ENCODE measurements around the gene KLHL12. TPM values are rescaled to one million over a fixed set of nuclear protein-coding genes. Genes with fewer than 3 reads are reported as not detected.

KLHL12 gene
- total and polyA plus RNA-seq, 3 donors from 2014 or later: 73.5 to 109 (median 74.7) TPM

GRCh38 chr1:202953392-202953791 is 26.4 kb upstream of the KLHL12 start:
- no peaks in the 10 kb centered on the region for H3K27me3 ChIP-seq
- DNase-seq: no peak
- intact Hi-C loops (cut with DNase I; ENCODE audit: low total_unique reads): no loop called here
- H3K36me3 ChIP-seq (ENCODE audit: low read depth, missing control alignments): no peaks in the 10 kb centered on the region
- H3K4me3 ChIP-seq: no peak overlapping the region
- H3K27ac ChIP-seq: peak overlapping the region in 1 of 2 donors; percentile 12
- no peaks in the 10 kb centered on the region for H3K9me3 ChIP-seq
- H3K4me1 ChIP-seq: peaks cover 44% of the 10 kb centered on the region
- TF ChIP-seq CTCF (IDR thresholded peaks at IDR 0.05): no peak
- TF ChIP-seq POLR2A (IDR thresholded peaks at IDR 0.05): no peak

- 68 to 72% methylated on average over 4 of the region's 4 CpGs for WGBS, 2 donors
- intact Hi-C loops (cut with DNase I; ENCODE audit: low total_unique reads): no loop called here
Observed at GRCh38 chr1:202952818-202953217, 25.8 kb upstream of the KLHL12 start.

GRCh38 chr1:202952099-202952498 is 25.1 kb upstream of the KLHL12 start:
- peaks cover 42% of the 10 kb centered on the region for H3K4me1 ChIP-seq
- WGBS, 2 donors: 89 to 96% methylated on average over 1 of the region's 1 CpG

More at GRCh38 chr1:202952818-202953217, 25.8 kb upstream of the KLHL12 start:
- no peak overlapping the region for H3K4me3 ChIP-seq
- H3K9me3 ChIP-seq: no peaks in the 10 kb centered on the region
- H3K36me3 ChIP-seq (ENCODE audit: low read depth, missing control alignments): no peaks in the 10 kb centered on the region
- H3K4me1 ChIP-seq: peaks cover 44% of the 10 kb centered on the region
- TF ChIP-seq CTCF (IDR thresholded peaks at IDR 0.05) (no peak), POLR2A (IDR thresholded peaks at IDR 0.05) (no peak)
- DNase-seq: peak; percentile 37
- H3K27me3 ChIP-seq: no peaks in the 10 kb centered on the region
- H3K27ac ChIP-seq: peak overlapping the region in 1 of 2 donors; percentile 44

GRCh38 chr1:202951437-202951836 is 24.4 kb upstream of the KLHL12 start:
- H3K27me3 ChIP-seq: no peaks in the 10 kb centered on the region
- WGBS, 2 donors: 62 to 76% methylated on average over 2 of the region's 2 CpGs
- DNase-seq: no peak
- no peak overlapping the region for H3K4me3 ChIP-seq
- intact Hi-C loops (cut with DNase I; ENCODE audit: low total_unique reads): no loop called here
- no peaks in the 10 kb centered on the region for H3K9me3 ChIP-seq
- H3K4me1 ChIP-seq: peaks cover 35% of the 10 kb centered on the region
- no peaks in the 10 kb centered on the region for H3K36me3 ChIP-seq (ENCODE audit: low read depth, missing control alignments)
- TF ChIP-seq CTCF (IDR thresholded peaks at IDR 0.05) (no peak), POLR2A (IDR thresholded peaks at IDR 0.05) (no peak)
- H3K27ac ChIP-seq: peak overlapping the region in 1 of 2 donors; percentile 44

More at GRCh38 chr1:202952099-202952498, 25.1 kb upstream of the KLHL12 start:
- no peaks in the 10 kb centered on the region for H3K36me3 ChIP-seq (ENCODE audit: low read depth, missing control alignments)
- no peak for DNase-seq
- H3K9me3 ChIP-seq: no peaks in the 10 kb centered on the region
- H3K27ac ChIP-seq: peak overlapping the region in 1 of 2 donors; percentile 44
- no peaks in the 10 kb centered on the region for H3K27me3 ChIP-seq
- intact Hi-C loops (cut with DNase I; ENCODE audit: low total_unique reads): no loop called here
- TF ChIP-seq POLR2A (IDR thresholded peaks at IDR 0.05): no peak
- no peak overlapping the region for H3K4me3 ChIP-seq

- no peaks in the 10 kb centered on the region for H3K36me3 ChIP-seq (ENCODE audit: low read depth, missing control alignments)
- WGBS, 2 donors: 100% methylated on average over 2 of the region's 2 CpGs
- H3K9me3 ChIP-seq: no peaks in the 10 kb centered on the region
- H3K4me1 ChIP-seq: no peaks in the 10 kb centered on the region
- H3K27ac ChIP-seq: no peak overlapping the region
- intact Hi-C loops (cut with DNase I; ENCODE audit: low total_unique reads): no loop called here
- TF ChIP-seq CTCF (IDR thresholded peaks at IDR 0.05): no peak
- no peak for TF ChIP-seq POLR2A (IDR thresholded peaks at IDR 0.05)
- no peak for DNase-seq
- no peaks in the 10 kb centered on the region for H3K27me3 ChIP-seq
- H3K4me3 ChIP-seq: no peak overlapping the region
Observed at GRCh38 chr1:202945483-202945882, 18.4 kb upstream of the KLHL12 start.

Measured in testis (tissue), 3 donors.